Osteoblast (primary cell): ENCODE data around the gene PDIA4. TPM values are rescaled to one million over a fixed set of nuclear protein-coding genes. Genes with fewer than 3 reads are reported as not detected.
"Not testable (repeated sequence)": the region's sequence is repeated elsewhere in the genome, so short reads cannot be mapped to it uniquely, and the experiment has no call there.

Experiments used
- DNase-seq: peaks from one replicate; pipeline ENCODE4 v3.0.0; 2011; ENCODE audit warnings: low spot score, mixed read lengths; ENCODE audit not compliant: insufficient read length; ENCODE audit errors: missing footprints
- H2AFZ ChIP-seq: 2 replicates; pipeline ENCODE4 v1.6.0; 2011; ENCODE audit warnings: mild to moderate bottlenecking, low read length
- H3K27ac ChIP-seq: 2 replicates; pipeline ENCODE4 v1.5.1; 2011; ENCODE audit warnings: mild to moderate bottlenecking, low read depth, low read length, moderate library complexity
- H3K27me3 ChIP-seq: 2 replicates; pipeline ENCODE4 v1.6.0; 2012; ENCODE audit warnings: mild to moderate bottlenecking, control low read depth, inconsistent platforms, low read length, moderate library complexity; ENCODE audit not compliant: insufficient read depth
- H3K36me3 ChIP-seq: 2 replicates; pipeline ENCODE4 v1.5.1; 2011; ENCODE audit warnings: mild to moderate bottlenecking, low read length, control low read depth, moderate library complexity; ENCODE audit not compliant: insufficient read depth
- H3K4me1 ChIP-seq: 2 replicates; pipeline ENCODE4 v1.5.1; 2011; ENCODE audit warnings: mild to moderate bottlenecking, low read length, control low read depth, moderate library complexity; ENCODE audit not compliant: insufficient read depth
- H3K4me2 ChIP-seq: 2 replicates; pipeline ENCODE4 v1.6.0; 2011; ENCODE audit warnings: mild to moderate bottlenecking, low read length; ENCODE audit not compliant: insufficient read depth
- H3K4me3 ChIP-seq: fragments of 200-600 bp; sonication (generic); 3 replicates; pipeline ENCODE4 v1.5.1; 2012; ENCODE audit warnings: mild to moderate bottlenecking, low read length, inconsistent platforms; ENCODE audit not compliant: insufficient read depth
- H3K79me2 ChIP-seq: 2 replicates; pipeline ENCODE4 v1.6.0; 2012; ENCODE audit warnings: mild to moderate bottlenecking, low read length, control low read depth, inconsistent platforms; ENCODE audit not compliant: insufficient read depth
- H3K9me3 ChIP-seq: 2 replicates; pipeline ENCODE4 v1.5.1; 2011; ENCODE audit warnings: low read depth, low read length, control low read depth
- H4K20me1 ChIP-seq: 2 replicates; pipeline ENCODE4 v1.6.0; 2012; ENCODE audit warnings: mild to moderate bottlenecking, low read length, control low read depth; ENCODE audit not compliant: insufficient read depth
- total RNA-seq: library from RNA; depleted of rRNA; stranded (reverse); fragments of >200 nt; gene quantifications from 2 replicates; pipeline ENCODE4 v1.2.3, GENCODE V29; 2012
- TF ChIP-seq, protein P1 (sequence below): IDR thresholded peaks from 2 replicates; pipeline ENCODE4 v1.5.1; 2011; ENCODE audit warnings: mild to moderate bottlenecking, low read depth, low read length, moderate library complexity; ENCODE audit errors: extremely low read depth

Gene PDIA4
- total RNA-seq, 1 donor = 220 TPM

DNA sequence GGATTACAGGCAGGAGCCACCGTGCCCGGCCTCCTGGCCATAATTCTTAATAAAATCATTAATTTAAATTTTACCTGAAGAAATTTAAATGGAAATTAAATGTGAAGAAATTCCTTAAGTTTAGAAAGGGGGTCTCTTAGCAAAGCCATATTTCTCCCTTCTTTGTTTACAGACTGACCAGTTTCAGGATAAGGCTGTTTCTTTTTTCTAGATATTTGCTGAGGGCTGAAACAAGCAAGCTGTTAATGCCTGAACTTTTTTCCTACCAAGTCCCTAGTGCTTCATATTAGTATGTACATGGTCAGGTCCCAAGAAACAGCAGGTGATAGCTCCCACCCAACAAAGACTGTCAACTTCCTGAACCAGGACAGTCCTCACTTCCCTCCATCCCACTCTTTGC is 18.1 kb upstream of the PDIA4 start:
- H3K36me3 ChIP-seq = no peaks in the 10 kb centered on the region
- H2AFZ ChIP-seq = no peak overlapping the region
- H3K27ac ChIP-seq = no peak overlapping the region

DNA sequence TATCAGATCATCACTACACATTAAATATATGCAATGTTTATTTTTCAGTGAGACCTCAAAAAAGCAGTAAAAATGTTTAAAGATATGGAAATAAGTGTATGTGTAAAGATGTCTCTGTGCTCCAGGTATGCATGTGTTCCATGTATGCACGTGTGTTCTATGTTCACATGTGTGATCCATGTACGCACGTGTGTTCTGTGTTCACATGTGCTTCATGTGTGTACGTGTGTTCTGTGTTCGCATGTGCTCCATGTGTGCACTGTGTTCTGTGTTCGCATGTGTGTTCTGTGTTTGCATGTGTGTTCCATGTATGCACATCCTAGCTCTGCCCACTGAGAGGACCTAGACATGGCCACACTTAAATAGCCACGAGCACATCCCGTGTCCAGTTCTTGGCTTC is 15.6 kb upstream of the PDIA4 start:
- H3K4me1 ChIP-seq = no peaks in the 10 kb centered on the region

More for the DNA sequence above, 18.1 kb upstream of the PDIA4 start:
- Histone ChIP-seq H3K4me2 (no peak overlapping the region), H3K79me2 (no peaks in the 10 kb centered on the region), H3K4me1 (no peaks in the 10 kb centered on the region), H3K27me3 (no peaks in the 10 kb centered on the region), H3K4me3 (no peak overlapping the region), H3K9me3 (no peaks in the 10 kb centered on the region), H4K20me1 (no peaks in the 10 kb centered on the region)
- peak; percentile 78 for DNase-seq
- TF ChIP-seq, protein P1, sequence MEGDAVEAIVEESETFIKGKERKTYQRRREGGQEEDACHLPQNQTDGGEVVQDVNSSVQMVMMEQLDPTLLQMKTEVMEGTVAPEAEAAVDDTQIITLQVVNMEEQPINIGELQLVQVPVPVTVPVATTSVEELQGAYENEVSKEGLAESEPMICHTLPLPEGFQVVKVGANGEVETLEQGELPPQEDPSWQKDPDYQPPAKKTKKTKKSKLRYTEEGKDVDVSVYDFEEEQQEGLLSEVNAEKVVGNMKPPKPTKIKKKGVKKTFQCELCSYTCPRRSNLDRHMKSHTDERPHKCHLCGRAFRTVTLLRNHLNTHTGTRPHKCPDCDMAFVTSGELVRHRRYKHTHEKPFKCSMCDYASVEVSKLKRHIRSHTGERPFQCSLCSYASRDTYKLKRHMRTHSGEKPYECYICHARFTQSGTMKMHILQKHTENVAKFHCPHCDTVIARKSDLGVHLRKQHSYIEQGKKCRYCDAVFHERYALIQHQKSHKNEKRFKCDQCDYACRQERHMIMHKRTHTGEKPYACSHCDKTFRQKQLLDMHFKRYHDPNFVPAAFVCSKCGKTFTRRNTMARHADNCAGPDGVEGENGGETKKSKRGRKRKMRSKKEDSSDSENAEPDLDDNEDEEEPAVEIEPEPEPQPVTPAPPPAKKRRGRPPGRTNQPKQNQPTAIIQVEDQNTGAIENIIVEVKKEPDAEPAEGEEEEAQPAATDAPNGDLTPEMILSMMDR = no peak

DNA sequence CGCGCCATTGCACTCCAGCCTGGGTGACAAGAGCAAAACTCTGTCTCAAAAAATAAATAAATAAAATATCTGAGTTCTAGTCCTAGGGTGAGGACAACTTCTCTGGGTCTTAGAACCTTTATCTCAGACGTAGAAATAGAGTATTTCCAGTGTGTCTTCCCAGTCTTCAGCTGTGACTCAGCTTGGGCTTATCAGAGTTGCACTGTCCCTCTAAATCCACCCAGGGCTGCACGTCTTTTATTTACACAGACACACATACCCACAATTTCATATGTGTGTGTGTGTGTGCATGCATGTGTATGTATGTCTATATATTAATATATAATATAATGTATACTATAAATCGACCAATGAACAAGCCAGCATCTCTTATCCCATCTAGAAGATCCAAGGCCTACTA is 13.0 kb upstream of the PDIA4 start:
- no peak for DNase-seq
- H3K27me3 ChIP-seq = peaks cover 3% of the 10 kb centered on the region
- H3K27ac ChIP-seq = no peak overlapping the region
- H3K79me2 ChIP-seq = no peaks in the 10 kb centered on the region
- no peak overlapping the region for H3K4me2 ChIP-seq
- no peak overlapping the region for H2AFZ ChIP-seq
- no peak overlapping the region for H3K4me3 ChIP-seq
- no peaks in the 10 kb centered on the region for H3K36me3 ChIP-seq
- H4K20me1 ChIP-seq = no peaks in the 10 kb centered on the region
- TF ChIP-seq, protein P1 = no peak
- H3K9me3 ChIP-seq = no peaks in the 10 kb centered on the region
- no peaks in the 10 kb centered on the region for H3K4me1 ChIP-seq

More for the DNA sequence above, 15.6 kb upstream of the PDIA4 start:
- H2AFZ ChIP-seq = no peak overlapping the region
- H3K27ac ChIP-seq = no peak overlapping the region
- H3K4me2 ChIP-seq = no peak overlapping the region
- H3K9me3 ChIP-seq = no peaks in the 10 kb centered on the region
- TF ChIP-seq, protein P1 = no peak
- H3K27me3 ChIP-seq = no peaks in the 10 kb centered on the region
- no peak for DNase-seq
- no peaks in the 10 kb centered on the region for H4K20me1 ChIP-seq
- H3K4me3 ChIP-seq = no peak overlapping the region
- H3K36me3 ChIP-seq = no peaks in the 10 kb centered on the region
- no peaks in the 10 kb centered on the region for H3K79me2 ChIP-seq

DNA sequence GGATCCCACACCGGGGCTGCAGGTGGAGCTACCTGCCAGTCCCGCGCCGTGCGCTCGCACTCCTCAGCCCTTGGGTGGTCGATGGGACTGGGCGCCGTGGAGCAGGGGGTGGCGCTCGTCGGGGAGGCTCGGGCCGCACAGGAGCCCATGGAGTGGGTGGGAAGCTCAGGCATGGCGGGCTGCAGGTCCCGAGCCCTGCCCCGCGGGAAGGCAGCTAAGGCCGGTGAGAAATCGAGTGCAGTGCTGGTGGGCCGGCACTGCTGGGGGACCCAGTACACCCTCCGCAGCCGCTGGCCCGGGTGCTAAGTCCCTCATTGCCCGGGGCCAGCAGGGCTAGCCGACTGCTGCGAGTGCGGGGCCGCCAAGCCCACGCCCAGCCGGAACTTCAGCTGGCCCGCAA is 10.3 kb upstream of the PDIA4 start:
- not testable (repeated sequence) for H3K9me3 ChIP-seq, H3K36me3 ChIP-seq, H3K27me3 ChIP-seq, H3K4me3 ChIP-seq, H3K27ac ChIP-seq, H3K4me2 ChIP-seq, H3K79me2 ChIP-seq, DNase-seq, H2AFZ ChIP-seq, H4K20me1 ChIP-seq, H3K4me1 ChIP-seq
